Activated CD4-positive, alpha-beta T cell treated with anti-CD3 and anti-CD28 coated beads, Interleukin-2, amount 10 ng/mL, durations not matched to agents 7 days and 5 days (primary cell): ENCODE data around the gene EXOSC10. TPM values are rescaled to one million over a fixed set of nuclear protein-coding genes. Genes with fewer than 3 reads are reported as not detected.
"Not testable (repeated sequence)": the region's sequence is repeated elsewhere in the genome, so short reads cannot be mapped to it uniquely, and the experiment has no call there.

Experiments used
- CTCF ChIA-PET: fragments of 350-600 bp; sonication (Branson Sonifier 250); formaldehyde crosslinking; loops from one replicate; lab custom pipeline; 2021; ENCODE audit warnings: antibody characterized with exemption; lab: Charles Lee
- POLR2A ChIA-PET: fragments of 350-600 bp; sonication (Branson Sonifier 250); formaldehyde crosslinking; loops from one replicate; lab custom pipeline; 2021; ENCODE audit warnings: antibody characterized with exemption; lab: Charles Lee
- DNase-seq: peaks from one replicate; pipeline ENCODE4 v3.0.0-alpha.2; 2020
- H3K27ac Mint-ChIP-seq: one replicate; pipeline ENCODE4 v1.8.0; 2021; ENCODE audit warnings: mild to moderate bottlenecking, moderate library complexity, mixed read lengths
- H3K27me3 Mint-ChIP-seq: one replicate; pipeline ENCODE4 v1.8.0; 2021; ENCODE audit warnings: mixed read lengths
- H3K36me3 Mint-ChIP-seq: one replicate; pipeline ENCODE4 v1.8.0; 2021; ENCODE audit warnings: low read depth, mixed read lengths
- H3K4me1 Mint-ChIP-seq: one replicate; pipeline ENCODE4 v1.8.0; 2021; ENCODE audit warnings: mixed read lengths
- H3K4me3 Mint-ChIP-seq: one replicate; pipeline ENCODE4 v1.8.0; 2021; ENCODE audit warnings: mild to moderate bottlenecking, moderate library complexity, mixed read lengths
- H3K9me3 Mint-ChIP-seq: one replicate; pipeline ENCODE4 v1.8.0; 2021; ENCODE audit warnings: mixed read lengths
- total RNA-seq, 2 experiments: library from RNA; stranded (reverse); gene quantifications; one replicate each; pipeline ENCODE4 v1.2.3, GENCODE V29; 2021

The EXOSC10 gene
- total RNA-seq, 2 experiments from 2014 or later: 82.5 to 87.4 TPM

DNA sequence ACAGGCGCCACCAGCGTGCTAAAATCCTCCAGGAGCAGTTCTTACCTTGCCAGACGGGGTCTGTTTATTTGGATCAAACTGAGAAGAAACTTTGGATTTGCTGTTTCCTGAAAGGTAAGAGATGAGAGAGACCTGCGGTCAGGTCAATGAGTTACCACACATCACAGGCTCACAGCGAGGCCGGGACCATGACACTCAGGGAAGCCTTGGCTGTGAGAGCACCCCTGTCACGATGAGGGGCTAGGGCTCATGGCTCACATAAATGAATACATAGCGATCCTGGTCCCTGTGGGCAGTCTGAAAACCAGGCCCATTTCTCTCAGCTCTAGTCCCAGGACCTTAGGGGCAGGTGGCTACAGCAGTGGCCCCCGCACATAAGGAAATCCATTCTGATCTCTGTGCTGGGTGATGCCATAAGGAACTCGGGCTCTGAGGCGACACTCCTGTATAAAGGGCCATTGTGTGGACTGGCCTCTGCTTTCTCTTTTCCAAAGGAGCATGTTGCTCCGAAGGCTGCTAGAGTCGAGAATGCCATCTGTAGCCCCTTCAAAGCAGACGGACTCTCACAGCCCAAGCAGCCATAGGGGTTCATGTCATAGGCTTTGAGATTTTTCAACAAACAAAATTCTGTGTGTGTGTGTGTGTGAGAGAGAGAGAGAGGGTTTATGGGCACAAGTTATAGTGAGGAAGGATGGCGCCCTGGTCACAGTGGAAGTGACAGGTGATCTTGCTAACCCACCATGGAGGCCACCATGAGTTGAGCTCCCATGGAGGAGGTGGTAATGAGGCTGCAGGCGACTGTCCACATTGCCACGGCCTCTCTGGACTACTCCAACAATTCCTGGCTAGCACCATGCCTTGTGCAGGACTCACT is 30.8 kb downstream of the EXOSC10 start:
- H3K4me1 Mint-ChIP-seq: peaks cover 7% of the 10 kb centered on the region
- no peak overlapping the region for H3K27ac Mint-ChIP-seq
- ChIA-PET CTCF (interaction anchor here (0.6 to 2.2 kb wide), 2 partner anchors 8 to 53 kb away, joined by 3 to 7 read pairs; partner anchors contain the start of gene SRM), POLR2A (no interaction called here)
- no peak for DNase-seq
- H3K36me3 Mint-ChIP-seq: peaks cover 66% of the 10 kb centered on the region
- no peaks in the 10 kb centered on the region for H3K9me3 Mint-ChIP-seq
- no peaks in the 10 kb centered on the region for H3K27me3 Mint-ChIP-seq
- no peak overlapping the region for H3K4me3 Mint-ChIP-seq

DNA sequence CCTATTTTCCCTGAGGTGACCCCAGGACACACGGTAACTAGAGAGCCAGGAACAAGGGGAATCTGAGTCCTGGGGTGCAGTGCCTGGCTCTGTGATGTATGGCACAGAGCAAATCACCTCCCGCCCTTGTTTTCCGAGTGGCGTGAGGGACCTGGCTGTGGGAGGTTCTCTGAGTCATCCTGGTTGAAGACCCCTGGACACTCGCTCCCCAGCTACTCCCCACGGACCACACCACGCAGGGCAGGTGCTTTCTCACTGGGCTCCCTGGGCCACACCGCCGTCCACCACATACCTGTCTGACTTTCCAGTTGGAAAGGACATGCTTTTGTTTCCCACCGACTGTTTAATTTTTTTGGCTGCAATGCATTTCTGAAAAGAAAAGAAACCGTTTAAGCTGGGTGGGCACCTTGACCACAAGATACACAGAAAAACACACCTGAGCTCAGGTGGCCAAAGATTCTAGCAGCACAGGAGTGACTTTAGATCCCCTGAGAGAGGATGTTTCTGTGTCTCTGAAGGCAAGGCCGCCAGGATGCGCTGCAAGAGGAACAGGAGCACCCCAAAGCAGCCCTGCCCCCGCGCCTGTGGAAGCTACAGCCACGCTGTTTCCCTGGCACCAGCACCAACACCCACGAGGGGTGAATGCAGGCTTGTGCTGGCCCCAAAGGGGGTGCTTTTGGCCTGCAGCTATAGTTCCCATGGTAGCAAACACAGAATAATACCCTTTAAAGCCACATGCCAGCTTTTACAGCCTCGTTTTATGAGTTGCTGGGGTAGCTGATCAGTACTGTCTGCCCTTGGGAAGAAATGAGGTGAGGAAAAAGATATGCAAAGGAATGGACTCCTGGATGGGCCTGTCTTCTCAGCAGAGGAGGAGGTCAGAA is 31.7 kb downstream of the EXOSC10 start:
- Mint-ChIP-seq H3K4me1 (peaks cover 13% of the 10 kb centered on the region), H3K27me3 (no peaks in the 10 kb centered on the region), H3K27ac (no peak overlapping the region), H3K36me3 (peaks cover 72% of the 10 kb centered on the region), H3K9me3 (no peaks in the 10 kb centered on the region), H3K4me3 (no peak overlapping the region)
- no peak for DNase-seq
- ChIA-PET POLR2A (no interaction called here), CTCF (interaction anchor here (0.6 kb wide), 1 partner anchor 54 kb away, joined by 3 read pairs; no protein-coding TSS in a partner anchor)

DNA sequence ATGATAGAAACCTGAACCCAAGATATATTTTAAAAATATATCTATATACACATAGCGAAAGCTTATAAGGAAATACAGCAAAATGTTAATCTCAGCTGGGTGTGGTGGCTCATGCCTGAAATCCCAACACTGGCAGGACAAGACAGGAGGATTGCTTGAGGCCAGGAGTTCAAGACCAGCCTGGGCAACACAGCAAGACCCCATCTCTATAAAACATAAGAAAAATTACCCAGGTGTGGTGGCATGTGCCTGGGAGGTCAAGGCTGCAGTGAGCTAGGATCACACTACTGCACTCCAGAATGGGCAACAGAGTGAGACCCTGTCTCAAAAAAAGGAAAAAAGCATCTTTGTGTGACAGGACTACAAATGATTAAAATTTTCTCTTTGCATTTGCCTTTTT is 33.9 kb downstream of the EXOSC10 start:
- no peak for DNase-seq
- Mint-ChIP-seq H3K9me3 (no peaks in the 10 kb centered on the region), H3K4me1 (peaks cover 33% of the 10 kb centered on the region), H3K4me3 (no peak overlapping the region), H3K27ac (no peak overlapping the region), H3K36me3 (peaks cover 56% of the 10 kb centered on the region), H3K27me3 (no peaks in the 10 kb centered on the region)
- ChIA-PET CTCF (no interaction called here), POLR2A (no interaction called here)

DNA sequence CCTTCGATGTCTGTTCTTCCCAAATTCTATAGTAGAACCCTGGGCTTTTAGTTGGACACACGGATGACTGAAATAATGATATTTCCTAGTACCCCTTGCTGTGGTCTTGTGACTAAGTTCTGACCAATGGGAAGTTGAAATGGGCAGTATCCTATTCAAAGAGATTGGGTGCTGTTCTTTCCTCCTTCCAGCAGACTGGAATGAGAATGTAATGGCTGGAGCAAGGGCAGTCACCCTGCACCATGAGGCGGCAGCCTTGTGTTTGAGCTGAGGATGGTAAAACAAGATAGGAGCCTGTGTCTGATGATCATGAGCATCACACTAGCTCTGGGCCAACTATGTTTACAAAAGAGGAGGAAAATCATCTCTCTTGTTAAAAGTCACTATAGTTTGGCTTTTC is 34.7 kb downstream of the EXOSC10 start:
- DNase-seq: no peak
- H3K27me3 Mint-ChIP-seq: no peaks in the 10 kb centered on the region
- CTCF ChIA-PET: interaction anchor here (0.8 to 1.2 kb wide), 2 partner anchors 9 to 10 kb away, joined by 4 read pairs; no protein-coding TSS in a partner anchor
- no peak overlapping the region for H3K4me3 Mint-ChIP-seq
- peaks cover 55% of the 10 kb centered on the region for H3K36me3 Mint-ChIP-seq
- H3K27ac Mint-ChIP-seq: no peak overlapping the region
- POLR2A ChIA-PET: no interaction called here
- H3K4me1 Mint-ChIP-seq: peaks cover 36% of the 10 kb centered on the region
- no peaks in the 10 kb centered on the region for H3K9me3 Mint-ChIP-seq

DNA sequence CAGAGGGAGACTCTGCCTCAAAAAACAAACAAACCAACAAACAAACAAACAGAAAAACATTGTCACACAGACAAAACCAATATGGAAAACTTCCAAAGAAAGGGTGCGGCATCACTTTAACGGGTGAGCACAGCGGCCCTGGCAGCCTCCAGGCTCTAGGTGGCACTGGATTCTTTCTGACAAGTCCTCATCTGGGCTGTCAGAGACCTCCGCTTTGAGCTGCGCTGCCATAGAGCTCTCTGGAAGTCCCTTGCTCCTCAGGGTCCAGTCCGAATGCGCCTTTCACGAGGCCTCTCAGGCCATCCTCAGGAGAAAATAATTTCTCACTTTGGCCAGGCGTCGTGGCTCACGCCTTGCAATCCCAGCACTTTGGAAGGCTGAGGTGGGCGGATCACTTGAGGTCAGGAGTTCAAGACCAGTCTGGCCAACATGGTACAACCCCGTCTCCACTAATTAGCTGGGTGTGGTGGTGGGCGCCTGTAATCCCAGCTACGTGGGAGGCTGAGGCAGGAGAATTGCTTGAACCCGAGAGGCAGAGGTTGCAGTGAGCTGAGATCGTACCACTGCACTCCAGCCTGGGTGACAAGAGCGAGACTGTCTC is 35.6 kb downstream of the EXOSC10 start:
- peaks cover 33% of the 10 kb centered on the region for H3K4me1 Mint-ChIP-seq
- peaks cover 46% of the 10 kb centered on the region for H3K36me3 Mint-ChIP-seq
- CTCF ChIA-PET: interaction anchor here (1.1 to 1.2 kb wide), 4 partner anchors 8 to 93 kb away, joined by 3 to 5 read pairs (median 4); no protein-coding TSS in a partner anchor
- H3K27me3 Mint-ChIP-seq, H3K4me3 Mint-ChIP-seq, POLR2A ChIA-PET, H3K27ac Mint-ChIP-seq, H3K9me3 Mint-ChIP-seq, DNase-seq: not testable (repeated sequence)

DNA sequence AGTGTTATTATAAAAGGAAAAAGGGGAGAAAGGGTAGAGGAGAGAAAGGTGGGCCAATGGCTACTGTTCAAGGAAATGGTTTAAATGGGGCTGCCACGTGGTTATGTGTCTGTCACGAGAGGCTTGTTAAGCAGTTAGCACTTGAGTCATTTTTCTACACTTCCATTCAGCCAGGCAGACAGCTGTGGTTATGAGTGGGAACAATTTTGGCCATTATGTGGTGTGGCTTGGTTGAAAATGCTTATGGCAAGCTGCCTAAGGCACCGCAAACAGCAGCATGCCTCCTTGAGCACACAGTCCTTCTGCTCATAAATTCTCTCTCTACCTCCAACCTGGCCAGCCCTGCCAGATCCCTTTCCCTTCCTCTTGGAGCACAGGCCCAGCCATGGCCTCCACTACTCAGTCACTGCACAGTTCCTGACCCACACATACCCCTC is 36.7 kb downstream of the EXOSC10 start:
- DNase-seq: peak; percentile 37
- Mint-ChIP-seq H3K36me3 (peaks cover 38% of the 10 kb centered on the region), H3K27ac (peak overlapping the region; percentile 72), H3K27me3 (no peaks in the 10 kb centered on the region), H3K9me3 (no peaks in the 10 kb centered on the region), H3K4me1 (peaks cover 41% of the 10 kb centered on the region), H3K4me3 (no peak overlapping the region)
- CTCF ChIA-PET: interaction anchor here (0.9 to 1.1 kb wide), 2 partner anchors 11 to 25 kb away, joined by 4 to 5 read pairs; no protein-coding TSS in a partner anchor
- POLR2A ChIA-PET: no interaction called here

DNA sequence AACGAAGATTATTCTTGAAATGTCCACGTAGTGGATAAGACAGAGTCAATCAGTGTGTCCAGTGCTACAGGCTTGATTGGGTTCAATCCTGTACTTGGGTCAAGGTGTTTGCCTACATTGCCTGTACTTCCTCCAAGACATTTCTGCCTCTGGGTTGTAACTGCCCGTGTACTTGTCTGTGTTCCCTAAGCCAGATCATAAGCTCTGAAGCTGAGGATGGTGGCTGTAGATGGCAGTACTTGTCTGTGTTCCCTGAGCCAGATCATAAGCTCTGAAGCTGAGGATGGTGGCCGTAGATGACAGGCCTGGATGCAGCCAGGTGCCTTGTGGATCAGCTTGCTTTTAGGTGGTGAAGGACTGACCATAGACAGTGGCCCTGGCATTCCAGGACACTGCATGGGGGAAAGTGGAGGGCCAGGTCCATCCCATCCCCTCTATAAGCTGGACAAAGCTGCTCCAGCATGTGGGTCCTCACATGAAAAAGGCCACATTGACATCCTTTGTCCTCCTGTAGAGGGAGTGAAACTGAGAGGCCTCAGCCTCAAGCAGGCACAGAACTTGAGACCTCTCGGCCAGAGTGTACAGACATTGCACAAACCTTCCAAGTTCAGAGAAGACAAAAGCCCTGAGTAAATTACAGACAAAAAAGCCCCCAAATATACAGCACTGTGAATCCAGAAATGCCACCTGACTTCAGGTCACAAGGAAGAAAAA is 37.9 kb downstream of the EXOSC10 start:
- no peaks in the 10 kb centered on the region for H3K9me3 Mint-ChIP-seq
- no peak for DNase-seq
- H3K4me1 Mint-ChIP-seq: peaks cover 44% of the 10 kb centered on the region
- POLR2A ChIA-PET: interaction anchor here (0.6 kb wide), 1 partner anchor 847 kb away, joined by 3 read pairs; no protein-coding TSS in a partner anchor
- CTCF ChIA-PET: interaction anchor here (0.7 to 3.1 kb wide), 3 partner anchors 9 to 24 kb away, joined by 3 to 20 read pairs (median 3); no protein-coding TSS in a partner anchor
- H3K27ac Mint-ChIP-seq: peak overlapping the region; percentile 93
- H3K4me3 Mint-ChIP-seq: peak overlapping the region; percentile 85
- H3K36me3 Mint-ChIP-seq: peaks cover 34% of the 10 kb centered on the region
- no peaks in the 10 kb centered on the region for H3K27me3 Mint-ChIP-seq

DNA sequence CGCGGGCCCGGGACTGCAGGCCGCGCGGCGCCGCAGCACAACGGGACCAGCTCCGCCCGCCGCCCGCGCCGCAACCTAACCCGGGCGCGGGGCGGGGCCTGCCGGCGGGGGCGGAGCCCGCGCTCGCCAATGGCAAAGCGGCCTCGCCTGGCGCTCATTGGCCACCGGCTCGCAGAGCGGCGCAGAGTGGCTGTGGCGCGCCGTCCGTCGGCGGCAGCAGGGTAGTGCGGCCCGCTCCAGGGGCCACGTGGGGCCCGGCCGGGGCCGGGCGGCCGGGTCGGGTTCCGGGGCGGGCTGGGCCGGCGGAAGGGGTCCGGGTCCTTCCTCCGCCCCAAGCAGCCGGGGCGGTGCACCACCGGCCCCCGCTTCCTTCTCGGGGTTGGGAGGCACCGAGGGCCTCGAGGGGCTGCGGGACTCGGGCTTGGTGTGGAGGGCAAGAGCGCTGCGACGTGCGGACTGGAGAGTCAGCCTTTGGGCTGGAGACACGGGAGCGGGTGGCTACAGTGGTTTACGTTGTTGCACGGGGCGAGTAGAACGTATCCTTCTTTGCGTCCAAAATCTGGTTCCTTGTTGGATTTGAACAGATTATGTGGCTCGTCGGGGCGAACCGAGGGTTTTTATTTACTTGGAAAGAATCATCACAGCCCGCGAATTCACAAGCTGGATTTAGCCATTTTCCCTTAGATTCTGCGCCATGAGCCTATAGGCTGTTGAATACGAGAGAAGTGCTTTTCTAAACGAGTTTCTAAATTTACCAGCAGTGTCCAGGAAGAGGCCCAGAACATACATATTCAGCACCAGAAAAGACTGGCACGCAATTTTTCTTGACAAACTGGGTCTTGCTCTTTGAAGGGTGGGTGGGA is 39.5 kb downstream of the EXOSC10 start, which contains the start of gene SRM:
SRM (minus strand) TSS at position 51 of the 863 bp plus-strand sequence. CDS start 75 bp downstream, outside the sequence.
- peaks cover 44% of the 10 kb centered on the region for H3K4me1 Mint-ChIP-seq
- peak within 1 kb of the TSS; percentile 92 for H3K4me3 Mint-ChIP-seq
- no peaks in the 10 kb centered on the region for H3K9me3 Mint-ChIP-seq
- H3K27me3 Mint-ChIP-seq: no peaks in the 10 kb centered on the region
- H3K27ac Mint-ChIP-seq: peak within 1 kb of the TSS; percentile 93
- POLR2A ChIA-PET: interaction anchor here (1.0 kb wide), 1 partner anchor 12 kb away, joined by 3 read pairs; no protein-coding TSS in a partner anchor
- peak; percentile 89 for DNase-seq
- H3K36me3 Mint-ChIP-seq: peaks cover 21% of the 10 kb centered on the region
- CTCF ChIA-PET: interaction anchor here (0.6 to 3.1 kb wide), 7 partner anchors 10 to 87 kb away, joined by 3 to 20 read pairs (median 3); partner anchors contain the start of gene EXOSC10

DNA sequence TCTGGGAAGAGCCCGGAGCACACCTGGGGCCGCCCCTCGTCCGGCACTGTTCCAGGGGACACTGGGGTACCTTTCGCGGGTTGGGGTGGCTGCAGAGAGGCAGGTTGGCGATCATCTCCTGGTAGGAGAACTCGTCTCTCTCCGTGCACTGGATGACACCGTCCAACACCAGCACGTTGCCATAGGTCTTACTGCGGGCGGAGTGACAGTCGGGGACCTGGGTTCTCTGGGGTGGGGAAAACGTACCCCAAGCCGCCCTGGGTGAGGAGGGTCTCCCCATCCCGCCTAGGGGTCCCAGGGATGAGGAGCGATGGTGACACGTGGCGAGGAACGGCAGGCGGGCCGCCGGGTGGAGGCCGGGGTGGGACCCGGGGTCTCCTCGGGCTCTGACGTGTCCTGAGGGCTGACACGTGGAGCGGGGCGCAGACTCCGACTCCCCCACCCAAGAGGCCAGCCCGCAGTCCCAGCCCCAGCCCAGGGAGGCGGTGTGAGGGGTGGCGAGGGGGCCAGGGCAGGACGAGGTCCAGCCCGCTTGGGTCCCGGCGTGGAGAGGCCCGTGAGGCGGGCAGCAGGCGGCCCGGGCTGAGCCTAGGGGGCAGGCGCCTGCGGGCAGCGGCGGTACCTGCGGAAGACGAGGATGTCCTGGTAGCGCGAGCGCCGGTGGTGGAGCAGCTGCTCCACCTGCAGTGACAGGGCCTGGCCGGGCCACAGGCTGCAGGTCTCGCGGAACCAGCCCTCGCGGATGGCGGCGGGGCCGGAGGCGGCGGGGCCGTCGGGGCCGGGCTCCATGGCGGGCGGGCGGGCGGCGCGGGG is 40.3 kb downstream of the EXOSC10 start:
- H3K4me1 Mint-ChIP-seq: peaks cover 44% of the 10 kb centered on the region
- peaks cover 18% of the 10 kb centered on the region for H3K36me3 Mint-ChIP-seq
- no peaks in the 10 kb centered on the region for H3K9me3 Mint-ChIP-seq
- peak overlapping the region; percentile 92 for H3K4me3 Mint-ChIP-seq
- DNase-seq: no peak
- ChIA-PET POLR2A (interaction anchor here (1.0 kb wide), 1 partner anchor 13 kb away, joined by 3 read pairs; no protein-coding TSS in a partner anchor), CTCF (interaction anchor here (0.6 to 3.1 kb wide), 5 partner anchors 11 to 40 kb away, joined by 3 to 20 read pairs (median 3); partner anchors contain the start of gene EXOSC10)
- no peaks in the 10 kb centered on the region for H3K27me3 Mint-ChIP-seq
- peak overlapping the region; percentile 90 for H3K27ac Mint-ChIP-seq

DNA sequence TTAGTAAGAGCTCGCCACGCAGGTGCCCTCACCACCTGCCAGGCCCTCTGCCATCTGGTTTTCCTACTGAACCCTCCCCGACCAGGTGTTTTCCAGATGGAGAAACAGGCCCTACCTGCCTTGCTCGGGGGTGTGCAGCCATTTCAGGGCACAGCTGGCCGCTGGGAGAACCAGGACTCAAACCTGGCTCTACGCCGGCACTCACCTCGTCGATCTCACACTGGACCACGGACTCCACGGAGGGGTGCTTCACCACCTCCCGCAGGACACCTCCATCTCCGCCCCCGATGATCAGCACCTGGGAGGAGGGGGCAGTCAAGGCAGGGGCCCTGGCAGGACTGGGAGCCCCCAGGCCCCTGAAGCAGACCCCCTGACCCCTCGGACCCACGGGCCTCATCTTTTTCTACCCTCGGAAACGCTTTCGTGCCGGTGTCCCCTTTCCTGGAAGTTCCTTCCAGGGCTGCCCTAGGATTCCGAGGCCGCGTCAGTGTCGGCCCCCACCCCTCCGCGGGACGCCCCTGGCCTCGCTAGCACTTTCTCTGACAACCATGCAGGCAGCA is 41.0 kb downstream of the EXOSC10 start:
- DNase-seq: no peak
- Mint-ChIP-seq H3K9me3 (no peaks in the 10 kb centered on the region), H3K4me1 (peaks cover 44% of the 10 kb centered on the region), H3K4me3 (peak overlapping the region; percentile 92), H3K27me3 (no peaks in the 10 kb centered on the region), H3K36me3 (peaks cover 19% of the 10 kb centered on the region), H3K27ac (peak overlapping the region; percentile 90)
- POLR2A ChIA-PET: interaction anchor here (0.7 kb wide), 1 partner anchor 41 kb away, joined by 3 read pairs; the partner anchor contains the start of gene EXOSC10
- CTCF ChIA-PET: interaction anchor here (0.6 to 2.9 kb wide), 2 partner anchors 10 to 21 kb away, joined by 3 to 16 read pairs; no protein-coding TSS in a partner anchor
